Measurements from ENCODE around the gene KLHDC1.
"Not testable (repeated sequence)": the region's sequence is repeated elsewhere in the genome, so short reads cannot be mapped to it uniquely, and the experiment has no call there.

Gene KLHDC1

GRCh38 chr14:49721733-49722435, 29.0 kb downstream of the KLHDC1 start:
- DNase-seq (ENCODE audit: low read depth in 2 of 3, low spot score in 1 of 3), result not testable (repeated sequence)

DNA sequence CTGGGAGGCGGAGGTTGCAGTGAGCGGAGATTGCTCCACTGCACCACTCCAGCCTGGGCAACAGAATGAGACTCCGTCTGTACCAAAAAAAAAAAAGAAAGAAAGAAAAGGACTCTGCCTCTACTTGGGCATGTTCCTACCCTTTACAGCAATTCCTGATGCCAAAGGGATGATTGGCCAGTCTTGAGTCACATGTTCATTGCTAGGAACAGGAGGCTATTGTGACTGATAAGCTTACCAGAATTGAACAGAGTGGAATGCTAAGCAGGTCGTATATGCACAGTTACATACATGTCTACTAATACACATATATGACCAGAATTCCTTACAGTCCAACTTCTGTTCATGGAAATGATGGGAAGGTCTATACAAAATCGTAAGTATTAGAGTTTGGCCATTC, 34.3 kb downstream of the KLHDC1 start:
- no peak for DNase-seq (ENCODE audit: low read depth in 2 of 3, low spot score in 1 of 3)

- no peak for DNase-seq (ENCODE audit: low read depth in 2 of 3, low spot score in 1 of 3)
Observed at GRCh38 chr14:49732896-49733295, 40.0 kb downstream of the KLHDC1 start.

GRCh38 chr14:49733836-49734235, 40.9 kb downstream of the KLHDC1 start:
- DNase-seq (ENCODE audit: low read depth in 2 of 3, low spot score in 1 of 3), result no peak

DNA sequence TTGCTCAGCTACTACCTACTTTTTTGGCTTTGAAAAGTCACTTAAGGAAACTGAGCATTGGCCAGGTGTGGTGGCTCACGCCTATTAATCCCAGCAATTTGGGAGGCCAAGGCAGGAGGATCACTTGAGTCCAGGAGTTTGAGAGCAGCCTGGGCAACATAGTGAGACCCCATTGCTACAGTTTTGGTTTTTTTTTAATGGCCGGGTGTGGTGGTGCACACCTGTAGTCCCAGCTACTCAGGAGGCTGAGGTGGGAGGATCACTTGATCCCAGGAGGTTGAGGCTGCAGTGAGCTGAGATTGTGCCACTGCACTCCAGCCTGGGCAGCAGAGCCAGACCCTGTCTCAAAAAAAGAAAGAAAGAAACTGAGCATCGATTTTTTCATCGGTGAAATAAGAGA, 42.7 kb downstream of the KLHDC1 start:
- not testable (repeated sequence) for DNase-seq (ENCODE audit: low read depth in 2 of 3, low spot score in 1 of 3)

GRCh38 chr14:49745191-49745590, 52.3 kb downstream of the KLHDC1 start:
- DNase-seq (ENCODE audit: low read depth in 2 of 3, low spot score in 1 of 3), result no peak

DNA sequence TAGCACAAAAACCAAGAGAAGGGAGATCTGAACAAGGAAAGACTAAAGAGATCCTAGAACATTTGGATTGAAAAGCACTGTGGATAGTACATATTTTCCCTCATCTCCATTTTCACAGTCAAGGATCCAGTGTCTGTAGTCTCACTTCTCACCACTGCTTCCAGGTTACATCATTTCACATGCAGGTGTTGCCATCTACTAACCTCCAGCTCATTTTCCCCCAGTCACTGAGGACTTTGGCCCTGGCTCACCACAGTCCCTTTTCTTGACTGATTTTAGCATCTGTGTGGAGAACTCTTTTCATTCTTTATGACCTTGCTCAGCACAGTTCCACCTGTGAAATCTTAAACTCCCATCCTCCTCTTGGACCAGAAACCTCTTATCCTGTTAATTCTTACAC, 53.6 kb downstream of the KLHDC1 start:
- not testable (repeated sequence) for DNase-seq (ENCODE audit: low read depth in 2 of 3, low spot score in 1 of 3)

DNA sequence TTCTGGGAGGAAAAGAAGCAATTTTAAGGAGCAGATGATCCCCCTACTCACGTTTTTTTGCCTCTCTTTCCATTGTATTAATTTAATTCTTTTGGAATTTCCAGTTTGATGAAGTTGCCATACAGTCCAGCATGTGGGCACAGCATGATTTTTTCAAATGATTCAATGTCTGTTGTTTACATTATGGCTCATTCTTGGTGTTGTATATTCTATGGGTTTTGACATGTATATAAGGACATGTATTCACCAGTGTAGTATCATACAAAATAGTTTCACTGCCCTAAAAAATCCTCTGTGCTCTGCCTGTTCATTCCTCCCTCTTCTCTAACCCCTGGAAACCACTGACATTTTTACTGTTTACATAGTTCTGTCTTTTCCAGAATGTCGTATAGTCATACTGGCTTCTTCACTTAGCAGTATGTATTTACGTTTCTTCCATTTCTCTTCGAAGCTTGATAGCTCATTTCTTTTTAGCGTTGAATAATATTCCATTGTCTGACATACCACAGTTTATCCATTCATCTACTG, 61.7 kb downstream of the KLHDC1 start:
- DNase-seq (ENCODE audit: low read depth in 2 of 3, low spot score in 1 of 3), result no peak

GRCh38 chr14:49755378-49755777, 62.5 kb downstream of the KLHDC1 start:
- no peak for DNase-seq (ENCODE audit: low read depth in 2 of 3, low spot score in 1 of 3)

DNA sequence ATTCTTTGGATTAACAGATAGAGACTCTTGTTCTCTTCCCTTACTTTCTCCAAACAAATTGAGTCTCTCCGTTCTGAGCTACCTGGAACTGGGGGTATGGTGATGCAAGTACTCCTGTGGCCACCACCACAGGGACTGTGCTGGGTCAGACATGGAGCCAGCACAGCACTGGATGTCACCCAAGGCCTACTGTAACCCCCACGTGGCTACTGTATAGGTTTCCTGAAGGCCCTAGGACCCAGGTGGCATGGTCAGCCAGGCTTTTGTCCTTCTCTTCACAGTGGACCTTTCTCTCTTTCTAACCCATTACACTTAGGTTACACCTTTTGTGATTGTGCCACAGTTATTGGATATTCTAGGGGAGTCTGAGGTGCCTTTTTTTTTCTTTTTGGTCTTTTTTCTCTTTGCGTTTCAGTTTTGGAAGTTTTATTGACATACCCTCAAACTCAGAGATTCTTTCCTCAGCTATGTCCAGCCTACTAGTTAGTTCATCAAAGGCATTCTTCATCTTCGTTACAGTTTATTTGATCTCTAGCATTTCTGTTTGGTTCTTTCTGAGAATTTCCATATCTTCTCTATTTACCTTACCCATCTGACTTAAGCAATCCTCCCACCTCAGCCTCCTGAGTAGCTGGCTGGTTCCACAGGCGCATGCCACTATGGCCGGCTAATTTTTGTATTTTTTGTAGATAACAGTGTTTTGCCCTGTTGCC, 69.1 kb downstream of the KLHDC1 start:
- DNase-seq (ENCODE audit: low read depth in 2 of 3, low spot score in 1 of 3), result no peak

DNA sequence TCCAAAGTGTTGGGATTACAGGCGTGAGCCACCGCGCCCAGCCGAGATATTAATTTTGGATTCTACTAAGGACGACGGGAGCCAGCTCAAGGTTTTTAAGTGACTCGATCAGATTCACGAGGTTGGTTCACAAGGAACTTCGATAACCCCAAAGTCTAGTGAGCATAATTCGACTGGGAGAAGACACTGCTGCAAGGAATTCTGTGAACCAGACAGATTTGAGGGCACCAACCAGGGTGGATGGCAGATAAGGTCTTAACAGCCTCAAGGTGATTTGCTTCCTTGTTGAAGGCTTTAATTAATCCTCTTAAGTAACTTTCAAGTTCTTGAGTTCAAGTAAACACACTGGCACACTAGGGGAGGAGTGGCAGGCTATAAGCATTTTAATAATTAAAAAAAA, 73.9 kb downstream of the KLHDC1 start:
- no peak for DNase-seq (ENCODE audit: low read depth in 2 of 3, low spot score in 1 of 3)

DNA sequence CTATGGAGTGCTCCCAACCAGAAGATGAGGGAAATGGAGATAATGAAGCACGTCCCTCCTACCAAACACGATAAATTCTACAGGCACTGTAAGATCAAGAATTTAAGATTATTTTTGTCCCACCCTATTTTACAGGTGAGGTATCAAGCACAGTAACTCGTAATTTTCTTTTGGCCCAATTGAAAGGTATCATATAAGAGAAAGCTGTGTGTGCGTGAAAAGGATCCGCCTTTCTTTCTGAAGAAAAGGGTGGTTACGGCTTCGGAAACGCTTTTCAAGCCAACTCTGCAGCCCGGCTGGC, 74.3 kb downstream of the KLHDC1 start:
- no peak for DNase-seq (ENCODE audit: low read depth in 2 of 3, low spot score in 1 of 3)

DNA sequence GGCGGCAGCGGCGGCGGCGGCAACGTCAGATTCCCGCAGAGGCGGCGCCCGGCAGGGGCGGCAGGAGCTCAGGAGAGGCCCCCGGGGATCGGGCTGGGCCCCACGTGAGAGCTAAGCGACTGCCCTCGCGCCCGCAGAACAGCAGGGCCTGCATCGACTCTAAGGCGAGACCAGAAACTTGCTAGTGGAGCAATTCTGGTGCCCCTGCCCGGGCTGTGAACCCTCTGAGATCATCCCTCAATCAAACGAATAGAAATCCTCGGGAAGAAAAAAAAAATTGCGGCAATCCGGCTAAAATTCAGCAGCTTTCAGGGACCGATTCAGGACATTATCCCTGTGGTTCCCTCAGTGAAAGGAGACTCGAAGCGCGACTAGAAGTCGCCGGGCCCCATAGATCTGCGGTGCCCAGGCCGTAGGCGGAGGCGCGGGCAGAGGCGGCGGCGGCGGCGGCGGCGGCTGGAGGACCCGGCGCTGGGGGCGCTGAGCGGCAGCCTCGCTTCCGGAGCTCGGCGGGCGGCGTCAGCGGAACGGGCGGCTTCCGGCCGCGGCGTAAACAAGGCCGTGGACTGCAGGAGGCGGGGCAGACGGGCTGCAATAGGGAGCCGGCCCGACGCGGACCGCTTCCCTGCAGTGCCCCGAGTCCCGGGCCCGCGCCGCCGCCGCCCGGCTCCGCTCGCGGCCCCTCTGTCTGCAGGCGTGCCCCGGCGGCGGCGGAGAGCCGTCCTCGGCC, 74.8 kb downstream of the KLHDC1 start, which contains the start of gene KLHDC2:
KLHDC2 (plus strand) TSS at position 583 of the 730 bp plus-strand sequence. CDS start 316 bp downstream, outside the sequence.
- DNase-seq (ENCODE audit: low read depth in 2 of 3, low spot score in 1 of 3), result peak; percentile 76 to 86 (median 79)

- DNase-seq (ENCODE audit: low read depth in 2 of 3, low spot score in 1 of 3), result peak; percentile 67 to 76 (median 70)
Observed at GRCh38 chr14:49768301-49769121, 75.6 kb downstream of the KLHDC1 start.

DNA sequence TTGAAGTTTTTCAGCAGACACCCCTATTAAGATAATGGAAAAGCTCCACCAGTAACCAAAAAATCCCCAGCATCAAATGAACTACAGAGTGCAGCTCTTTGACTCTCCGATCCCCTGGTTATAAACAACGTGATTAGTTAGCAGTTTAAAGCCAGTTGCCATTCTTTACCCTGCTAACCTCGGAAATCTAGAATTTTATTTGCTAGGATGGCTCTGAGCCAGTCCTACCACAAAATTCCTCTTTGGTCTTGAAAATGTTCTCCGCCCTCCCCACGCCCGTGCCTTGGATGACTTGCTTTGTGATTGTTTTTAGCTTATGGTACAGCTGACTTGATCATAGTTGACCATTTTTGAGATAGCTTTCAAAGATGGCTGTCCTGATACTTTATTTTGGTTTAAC, 76.3 kb downstream of the KLHDC1 start:
- DNase-seq (ENCODE audit: low read depth in 2 of 3, low spot score in 1 of 3), result no peak

DNA sequence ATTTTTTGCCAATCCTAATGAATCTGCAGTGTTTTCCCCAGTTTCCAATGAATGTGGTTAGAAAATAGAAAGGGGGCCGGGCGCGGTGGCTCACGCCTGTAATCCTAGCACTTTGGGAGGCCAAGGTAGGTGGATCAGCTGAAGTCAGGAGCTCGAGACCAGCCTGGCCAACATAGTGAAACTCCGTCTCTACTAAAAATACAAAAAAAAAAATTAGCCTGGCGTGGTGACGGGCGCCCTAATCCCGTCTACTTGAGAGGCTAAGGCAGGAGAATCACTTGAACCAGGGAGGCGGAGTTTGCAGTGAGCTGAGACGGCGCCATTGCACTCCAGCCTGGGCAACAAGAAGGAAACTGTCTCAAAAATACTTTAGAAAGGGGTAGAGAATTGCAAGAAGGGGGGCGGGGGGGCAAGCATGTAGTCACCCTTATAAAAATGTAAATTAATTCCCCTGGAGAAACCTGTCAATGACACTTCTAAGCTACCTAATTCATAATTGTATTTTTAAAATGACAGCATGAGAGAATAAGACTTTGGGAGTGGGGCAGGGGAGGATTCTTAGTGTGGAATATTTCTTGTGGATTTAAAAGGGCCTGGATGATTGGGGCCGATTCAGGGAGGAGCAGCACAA, 76.8 kb downstream of the KLHDC1 start:
- DNase-seq (ENCODE audit: low read depth in 2 of 3, low spot score in 1 of 3), result no peak

GRCh38 chr14:49770212-49770817, 77.4 kb downstream of the KLHDC1 start:
- DNase-seq (ENCODE audit: low read depth in 2 of 3, low spot score in 1 of 3), result no peak

DNA sequence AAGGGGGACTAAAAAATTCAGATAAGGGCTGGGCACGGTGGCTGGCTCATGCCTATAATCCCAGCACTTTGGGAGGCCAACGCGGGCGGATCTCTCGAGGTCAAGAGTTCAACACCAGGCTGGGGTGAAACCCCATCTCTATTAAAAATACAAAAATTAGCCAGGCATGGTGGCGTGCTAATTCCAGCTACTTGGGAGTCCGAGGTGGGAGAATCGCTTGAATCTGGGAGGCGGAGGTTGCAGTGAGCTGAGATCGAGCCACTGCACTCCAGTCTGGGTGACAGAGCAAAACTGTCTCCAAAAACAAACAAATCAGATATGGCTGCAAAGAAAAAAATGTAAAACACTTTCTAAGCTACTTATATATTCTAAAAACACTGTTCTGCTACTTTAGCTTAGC, 78.8 kb downstream of the KLHDC1 start:
- DNase-seq (ENCODE audit: low read depth in 2 of 3, low spot score in 1 of 3), result not testable (repeated sequence)

GRCh38 chr14:49774106-49774505, 81.2 kb downstream of the KLHDC1 start:
- no peak for DNase-seq (ENCODE audit: low read depth in 2 of 3, low spot score in 1 of 3)

DNA sequence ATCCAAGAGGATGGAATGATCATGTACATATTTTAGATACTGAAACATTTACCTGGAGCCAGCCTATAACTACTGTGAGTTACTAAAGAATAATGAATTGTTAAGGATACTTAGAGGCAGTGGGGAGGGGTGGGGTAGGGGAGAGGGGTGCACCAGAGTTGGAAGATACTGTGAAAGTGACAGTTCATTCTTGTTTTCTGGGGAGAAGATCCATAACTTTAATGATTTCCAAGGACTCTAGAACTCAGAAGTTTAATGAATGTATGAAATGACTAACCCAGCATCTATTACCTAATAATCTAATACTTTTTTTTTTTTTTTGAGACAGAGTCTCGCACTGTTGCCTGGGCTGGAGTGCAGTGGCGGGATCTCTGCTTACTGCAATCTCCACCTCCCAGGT, 85.5 kb downstream of the KLHDC1 start:
- DNase-seq (ENCODE audit: low read depth in 2 of 3, low spot score in 1 of 3), result no peak

Measured in stimulated activated CD4-positive, alpha-beta T cell treated with anti-CD3 and anti-CD28 coated beads, Interleukin-12 subunit alpha, Interleukin-12 subunit beta, amount 100 ng/mL, for 48 hours (primary cell).